Measurements from ENCODE around the gene OSBPL6. TPM values are rescaled to one million over a fixed set of nuclear protein-coding genes. Genes with fewer than 3 reads are reported as not detected.
"Not testable (repeated sequence)": the region's sequence is repeated elsewhere in the genome, so short reads cannot be mapped to it uniquely, and the experiment has no call there.

The OSBPL6 gene
- total and polyA plus RNA-seq, 2 experiments from 2014 or later: 0.60 to 1.8 TPM

GRCh38 chr2:178193496-178193822 lies 853 bp upstream of the OSBPL6 start:
- Histone ChIP-seq H3K4me3 (peak overlapping the region; percentile 67), H3K27ac (no peak overlapping the region), H3K27me3 (peaks cover 30% of the 10 kb centered on the region), H3K9me3 (ENCODE audit: low read depth) (no peaks in the 10 kb centered on the region), H3K4me1 (ENCODE audit: low read depth) (no peaks in the 10 kb centered on the region), H3K36me3 (no peaks in the 10 kb centered on the region)
- DNase-seq (ENCODE audit: low read depth in 1 of 2, low spot score in 1 of 2): no peak
- no peak for TF ChIP-seq CTCF (IDR thresholded peaks at IDR 0.05; ENCODE audit: low read depth, low read length)

GRCh38 chr2:178194600-178195389 lies 483 bp downstream of the OSBPL6 start:
- Histone ChIP-seq H3K4me1 (ENCODE audit: low read depth) (no peaks in the 10 kb centered on the region), H3K4me3 (peak overlapping the region; percentile 67), H3K27me3 (peaks cover 30% of the 10 kb centered on the region), H3K9me3 (ENCODE audit: low read depth) (no peaks in the 10 kb centered on the region), H3K27ac (no peak overlapping the region), H3K36me3 (no peaks in the 10 kb centered on the region)
- TF ChIP-seq CTCF (IDR thresholded peaks at IDR 0.05; ENCODE audit: low read depth, low read length): no peak
- peak; percentile 69 to 70 for DNase-seq (ENCODE audit: low read depth in 1 of 2, low spot score in 1 of 2)

GRCh38 chr2:178195390-178196166 lies 1.3 kb downstream of the OSBPL6 start:
- no peak for TF ChIP-seq CTCF (IDR thresholded peaks at IDR 0.05; ENCODE audit: low read depth, low read length)
- H3K27me3 ChIP-seq: peaks cover 30% of the 10 kb centered on the region
- H3K9me3 ChIP-seq (ENCODE audit: low read depth): no peaks in the 10 kb centered on the region
- DNase-seq (ENCODE audit: low read depth in 1 of 2, low spot score in 1 of 2): no peak
- H3K36me3 ChIP-seq: no peaks in the 10 kb centered on the region
- H3K4me1 ChIP-seq (ENCODE audit: low read depth): no peaks in the 10 kb centered on the region
- H3K4me3 ChIP-seq: peak overlapping the region; percentile 67
- H3K27ac ChIP-seq: no peak overlapping the region

- H3K4me1 ChIP-seq (ENCODE audit: low read depth): no peaks in the 10 kb centered on the region
- TF ChIP-seq CTCF (IDR thresholded peaks at IDR 0.05; ENCODE audit: low read depth, low read length): no peak
- H3K4me3 ChIP-seq: no peak overlapping the region
- H3K27me3 ChIP-seq: peaks cover 16% of the 10 kb centered on the region
- no peaks in the 10 kb centered on the region for H3K9me3 ChIP-seq (ENCODE audit: low read depth)
- H3K36me3 ChIP-seq: no peaks in the 10 kb centered on the region
- no peak overlapping the region for H3K27ac ChIP-seq
- DNase-seq (ENCODE audit: low read depth in 1 of 2, low spot score in 1 of 2): no peak
Observed at GRCh38 chr2:178197791-178198190, 3.5 kb downstream of the OSBPL6 start.

GRCh38 chr2:178198441-178198840 lies 4.1 kb downstream of the OSBPL6 start:
- DNase-seq (ENCODE audit: low read depth in 1 of 2, low spot score in 1 of 2); H3K9me3 ChIP-seq (ENCODE audit: low read depth); H3K4me3 ChIP-seq; H3K27ac ChIP-seq; H3K27me3 ChIP-seq; H3K4me1 ChIP-seq (ENCODE audit: low read depth); H3K36me3 ChIP-seq: not testable (repeated sequence)

GRCh38 chr2:178199334-178199733 lies 5.0 kb downstream of the OSBPL6 start:
- Histone ChIP-seq H3K27ac (no peak overlapping the region), H3K4me1 (ENCODE audit: low read depth) (no peaks in the 10 kb centered on the region), H3K27me3 (peaks cover 7% of the 10 kb centered on the region), H3K4me3 (no peak overlapping the region), H3K36me3 (no peaks in the 10 kb centered on the region), H3K9me3 (ENCODE audit: low read depth) (no peaks in the 10 kb centered on the region)
- no peak for DNase-seq (ENCODE audit: low read depth in 1 of 2, low spot score in 1 of 2)
- no peak for TF ChIP-seq CTCF (IDR thresholded peaks at IDR 0.05; ENCODE audit: low read depth, low read length)

All from cardiac muscle cell (in vitro differentiated cells and primary cell).